GM21723 (cell line): Measurements from ENCODE around the gene OTOGL.
A peak's percentile ranks its signal among the peaks of the same experiment; 100 is the strongest.

Source experiments
- ATAC-seq: cut with Tn5 transposase; IDR thresholded peaks from one replicate; pipeline ENCODE4 v1.9.1; 2021; ENCODE audit warnings: mild to moderate bottlenecking, moderate library complexity; ENCODE audit not compliant: unreplicated experiment

OTOGL gene

GRCh38 chr12:80176706-80177105 is 77.4 kb downstream of the OTOGL start:
- ATAC-seq, result no peak

GRCh38 chr12:80178846-80179245 is 79.5 kb downstream of the OTOGL start:
- peak; percentile 88 for ATAC-seq

- ATAC-seq, result no peak
These were observed 84.6 kb downstream of the OTOGL start for GRCh38 chr12:80183939-80184338.

- no peak for ATAC-seq
These were observed 85.6 kb downstream of the OTOGL start for GRCh38 chr12:80184926-80185325.

GRCh38 chr12:80186727-80187217 is 87.4 kb downstream of the OTOGL start:
- ATAC-seq, result peak; percentile 64

GRCh38 chr12:80187660-80188090 is 88.3 kb downstream of the OTOGL start:
- ATAC-seq, result no peak

GRCh38 chr12:80188576-80188975 is 89.2 kb downstream of the OTOGL start:
- ATAC-seq, result no peak

GRCh38 chr12:80189241-80189640 is 89.9 kb downstream of the OTOGL start:
- ATAC-seq, result no peak

- ATAC-seq, result no peak
These were observed 90.7 kb downstream of the OTOGL start for GRCh38 chr12:80190001-80190400.

GRCh38 chr12:80192087-80192486 is 92.8 kb downstream of the OTOGL start:
- ATAC-seq, result no peak

- ATAC-seq, result no peak
These were observed 94.5 kb downstream of the OTOGL start for GRCh38 chr12:80193865-80194264.

GRCh38 chr12:80195074-80195726 is 95.9 kb downstream of the OTOGL start:
- no peak for ATAC-seq

GRCh38 chr12:80195737-80196136 is 96.4 kb downstream of the OTOGL start:
- ATAC-seq, result no peak

- ATAC-seq, result no peak
These were observed 97.1 kb downstream of the OTOGL start for GRCh38 chr12:80196419-80196818.

GRCh38 chr12:80198782-80199337 is 99.5 kb downstream of the OTOGL start:
- ATAC-seq, result no peak

- no peak for ATAC-seq
These were observed 100.6 kb downstream of the OTOGL start for GRCh38 chr12:80199931-80200330.

- no peak for ATAC-seq
These were observed 101.1 kb downstream of the OTOGL start for GRCh38 chr12:80200414-80200813.

GRCh38 chr12:80201908-80202307 is 102.6 kb downstream of the OTOGL start:
- no peak for ATAC-seq

- ATAC-seq, result no peak
These were observed 106.6 kb downstream of the OTOGL start for GRCh38 chr12:80205960-80206359.

GRCh38 chr12:80208071-80208470 is 108.7 kb downstream of the OTOGL start:
- ATAC-seq, result no peak

GRCh38 chr12:80211671-80212070 is 112.3 kb downstream of the OTOGL start:
- no peak for ATAC-seq

GRCh38 chr12:80212938-80213645 is 113.8 kb downstream of the OTOGL start:
- no peak for ATAC-seq
